UCSD-AML1 (cell line): ENCODE data around the gene PRRT1B.
A peak's percentile ranks its signal among the peaks of the same experiment; 100 is the strongest.

ENCODE experiments used
- DNase-seq: peaks from one replicate; lab custom pipeline; 2025; ENCODE audit not compliant: unreplicated experiment; lab: John Stamatoyannopoulos, UW

The PRRT1B gene

DNA sequence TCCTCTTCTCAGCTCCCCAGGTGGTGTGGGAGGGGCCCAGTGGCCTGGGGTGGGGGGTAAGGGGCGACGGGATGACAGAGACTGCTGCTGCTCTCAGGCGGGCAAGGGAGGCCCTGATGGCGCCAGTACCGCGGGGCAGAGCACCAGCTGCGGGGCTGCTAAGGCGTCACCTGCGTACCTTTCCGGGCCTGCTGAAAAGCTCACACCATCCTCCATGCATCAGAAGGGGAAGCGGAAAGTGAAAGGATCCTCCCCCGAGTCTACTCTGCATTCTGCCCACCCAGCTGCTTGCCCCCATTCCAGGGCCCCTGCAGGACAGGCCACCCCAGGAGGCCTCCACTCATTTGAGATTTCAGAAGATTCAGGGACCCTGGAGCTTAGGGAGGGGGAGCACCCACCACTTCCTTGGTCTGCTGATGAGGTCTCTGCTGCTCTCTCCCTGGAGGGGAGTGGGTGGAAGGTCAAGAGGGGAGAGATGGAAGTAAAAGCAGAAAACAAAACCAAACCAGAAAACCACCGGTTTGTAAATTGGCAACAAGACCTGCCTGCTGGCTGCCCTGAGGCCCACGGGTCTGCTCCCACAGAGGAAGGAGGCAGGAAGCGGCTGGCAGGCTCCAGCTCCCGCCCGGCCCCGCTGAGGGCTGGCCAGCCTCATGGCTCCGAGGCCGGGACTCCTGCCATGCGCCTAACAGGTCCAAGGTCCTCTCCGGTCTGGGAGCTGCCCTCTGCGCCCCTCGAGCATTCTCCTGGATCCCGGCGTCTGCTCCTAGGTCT, 33.6 kb downstream of the PRRT1B start:
- DNase-seq: peak; percentile 73

DNA sequence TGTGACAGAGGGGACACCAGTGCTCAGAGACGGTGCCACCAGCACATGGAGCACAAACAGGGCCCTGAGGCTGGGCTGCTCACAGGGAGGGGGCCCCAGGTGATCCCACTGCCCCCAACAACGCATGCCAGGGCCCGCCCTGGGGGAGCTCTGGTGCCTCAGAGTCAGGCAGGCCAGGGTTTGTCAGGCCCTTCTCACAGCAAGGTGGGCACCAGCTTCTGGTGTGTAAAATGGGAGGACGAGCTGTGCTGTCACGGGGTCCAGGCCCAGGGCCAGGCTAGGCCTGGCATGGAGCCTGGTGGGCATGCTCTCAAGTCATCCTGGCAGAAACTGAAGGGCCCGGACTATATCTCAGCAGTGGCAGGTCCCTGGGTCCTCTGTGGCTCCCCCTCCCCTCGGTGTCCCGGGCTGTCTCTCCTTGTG, 34.5 kb downstream of the PRRT1B start:
- DNase-seq: no peak

GRCh38 chr9:131580358-131580757, 35.0 kb downstream of the PRRT1B start:
- no peak for DNase-seq

DNA sequence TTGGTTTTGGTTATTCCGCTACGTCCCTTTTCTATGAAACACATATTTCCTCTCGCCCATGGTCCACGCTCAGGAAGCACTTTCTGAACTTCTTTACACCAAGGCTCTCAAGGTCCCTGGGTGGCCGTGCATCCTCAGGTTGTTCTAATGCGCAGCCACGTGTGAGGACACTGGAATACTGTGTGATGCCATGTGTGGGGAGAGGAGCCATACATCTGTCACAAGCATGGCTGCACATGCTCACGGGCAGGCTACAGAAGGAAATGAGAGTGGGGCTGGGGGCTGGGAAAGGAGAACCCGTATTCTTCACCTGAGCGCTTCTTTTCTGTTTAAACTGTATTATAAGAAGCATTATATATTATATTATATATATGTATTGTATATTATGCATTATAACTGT, 36.7 kb downstream of the PRRT1B start:
- DNase-seq: no peak

DNA sequence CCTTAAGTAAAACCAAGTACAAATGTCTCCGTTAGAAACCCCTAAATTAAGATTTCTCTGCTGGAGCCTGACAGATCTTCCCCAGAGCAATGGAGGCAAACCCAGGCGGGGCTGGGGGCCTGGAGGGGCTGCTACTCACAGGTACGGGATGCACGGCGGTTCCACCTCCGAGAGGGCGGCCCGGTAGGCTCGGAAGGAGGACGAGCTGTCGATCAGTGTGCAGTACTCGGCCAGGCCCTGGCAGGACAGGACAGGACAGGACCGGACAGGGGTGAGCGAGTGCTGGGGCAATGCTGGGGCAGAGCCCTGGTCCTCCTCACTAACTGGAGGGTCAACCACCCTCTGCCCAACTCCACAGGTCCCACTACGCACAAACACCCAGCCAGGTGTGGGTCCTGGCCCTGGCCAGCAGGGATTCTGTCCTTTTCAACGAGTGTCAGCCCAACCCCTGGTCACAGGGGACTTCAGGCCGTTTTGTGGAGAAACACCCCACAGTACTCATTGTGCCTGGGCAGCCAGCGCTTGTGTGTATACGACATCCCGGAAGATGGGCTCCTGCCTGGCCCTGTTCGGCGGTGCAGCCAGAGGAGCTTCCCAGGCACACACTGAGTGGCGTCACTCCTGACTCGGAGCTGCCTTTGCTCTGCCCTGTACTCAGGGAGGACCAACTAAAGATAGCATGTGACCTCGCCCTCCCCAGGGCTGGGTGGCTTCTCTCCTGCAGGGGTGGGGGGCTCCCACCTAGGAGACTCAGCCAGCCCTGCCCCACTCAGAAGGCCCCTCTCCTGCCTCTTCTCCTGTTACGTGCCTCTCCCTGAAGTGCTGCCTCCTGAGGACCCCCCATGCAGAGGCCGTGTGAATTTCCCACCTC, 37.4 kb downstream of the PRRT1B start:
- no peak for DNase-seq

GRCh38 chr9:131583337-131583645, 38.0 kb downstream of the PRRT1B start:
- DNase-seq: no peak

DNA sequence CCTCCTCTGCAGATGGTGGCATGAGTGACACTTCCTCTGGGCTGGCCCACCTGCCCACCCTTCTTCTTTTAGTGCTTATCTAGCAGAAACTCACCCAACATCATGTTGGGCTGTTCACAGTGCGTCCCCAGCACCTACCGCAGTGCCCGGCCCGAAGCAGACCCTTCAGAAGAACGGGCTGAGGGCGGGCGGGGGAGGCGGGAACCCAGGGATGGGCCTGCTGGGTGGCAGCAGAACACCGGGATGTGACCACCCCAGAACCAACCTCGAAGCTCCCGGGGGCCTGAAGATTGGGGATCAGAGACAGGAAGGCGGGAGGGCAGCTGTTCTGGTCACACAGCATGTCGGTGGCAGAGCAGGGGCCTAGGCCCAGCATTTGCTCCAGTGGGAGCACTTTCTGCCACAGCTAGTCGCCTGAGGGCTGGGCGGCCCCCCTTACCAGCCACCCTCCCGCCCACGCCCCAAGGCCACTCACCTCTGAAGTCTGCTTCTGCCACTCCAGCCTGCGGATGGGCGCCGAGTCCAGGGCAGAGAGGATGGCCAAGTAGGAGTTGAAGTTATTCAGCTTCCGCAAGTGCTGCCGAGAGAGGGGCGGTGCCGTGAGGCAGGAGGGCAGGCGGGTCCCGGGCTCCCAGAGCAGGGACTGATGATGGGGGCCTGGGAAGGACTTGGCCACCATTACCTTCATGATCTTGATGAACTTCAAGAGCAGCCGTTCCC, 38.7 kb downstream of the PRRT1B start:
- no peak for DNase-seq

- peak; percentile 55 for DNase-seq
Observed at GRCh38 chr9:131584858-131585257, 39.5 kb downstream of the PRRT1B start.

DNA sequence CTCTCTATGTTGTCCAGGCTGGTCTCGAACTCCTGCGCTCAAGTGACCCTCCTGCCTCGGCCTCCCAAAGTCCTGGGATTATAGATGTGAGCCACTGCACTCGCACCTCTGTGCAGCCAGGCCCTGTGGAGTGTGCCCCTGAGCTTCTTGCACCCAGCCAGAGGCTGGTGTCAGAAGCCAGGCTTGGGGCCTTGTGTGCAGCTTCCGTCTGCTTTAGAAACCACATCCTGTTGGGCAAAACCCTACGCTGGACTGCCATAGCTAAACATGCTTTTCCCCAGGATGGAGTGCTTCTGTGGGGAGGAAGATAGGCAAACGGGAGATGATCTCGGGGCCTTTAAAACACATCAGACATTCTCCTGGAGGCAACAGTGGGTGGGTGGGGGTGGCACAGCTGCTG, 40.1 kb downstream of the PRRT1B start:
- DNase-seq: peak; percentile 83

DNA sequence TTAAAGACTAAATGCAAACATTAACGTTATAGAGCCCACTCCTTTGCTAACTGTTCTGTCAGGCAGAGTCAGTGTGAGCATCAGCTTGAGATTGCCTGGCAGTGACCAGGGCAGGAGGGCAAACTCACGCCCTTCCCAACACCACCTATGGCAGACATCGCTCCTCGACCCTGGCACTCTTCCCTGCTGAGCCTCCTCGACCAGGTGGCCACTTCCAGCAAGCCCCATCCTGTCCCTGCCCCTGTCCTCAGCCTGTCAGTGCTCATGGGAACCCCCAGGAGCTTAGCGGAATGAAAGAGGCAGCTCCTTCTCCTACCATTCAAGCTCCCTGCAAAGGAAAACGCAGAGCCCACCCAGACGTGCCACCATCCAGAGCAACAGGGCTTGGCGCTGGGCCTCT, 42.0 kb downstream of the PRRT1B start:
- no peak for DNase-seq

GRCh38 chr9:131587906-131588305, 42.6 kb downstream of the PRRT1B start:
- no peak for DNase-seq

DNA sequence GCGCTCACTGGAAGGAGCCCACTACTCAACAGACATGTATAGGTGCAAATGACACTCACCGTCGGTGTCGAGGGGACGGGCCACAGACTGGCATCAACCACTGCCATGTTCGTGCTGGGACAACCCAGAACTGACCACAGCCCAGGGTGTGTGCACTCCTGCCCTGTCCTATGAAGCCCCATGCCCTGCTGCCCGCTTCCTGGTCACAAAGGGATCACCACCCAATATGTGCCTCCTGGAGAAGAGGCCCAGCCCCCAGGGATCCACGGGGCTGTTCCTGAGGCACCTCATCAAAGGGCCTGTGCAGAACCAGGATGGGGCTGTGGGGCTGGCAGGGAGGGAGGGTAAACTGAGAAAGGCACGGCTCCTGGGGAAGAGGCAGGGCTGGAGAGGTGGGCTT, 43.1 kb downstream of the PRRT1B start:
- no peak for DNase-seq

DNA sequence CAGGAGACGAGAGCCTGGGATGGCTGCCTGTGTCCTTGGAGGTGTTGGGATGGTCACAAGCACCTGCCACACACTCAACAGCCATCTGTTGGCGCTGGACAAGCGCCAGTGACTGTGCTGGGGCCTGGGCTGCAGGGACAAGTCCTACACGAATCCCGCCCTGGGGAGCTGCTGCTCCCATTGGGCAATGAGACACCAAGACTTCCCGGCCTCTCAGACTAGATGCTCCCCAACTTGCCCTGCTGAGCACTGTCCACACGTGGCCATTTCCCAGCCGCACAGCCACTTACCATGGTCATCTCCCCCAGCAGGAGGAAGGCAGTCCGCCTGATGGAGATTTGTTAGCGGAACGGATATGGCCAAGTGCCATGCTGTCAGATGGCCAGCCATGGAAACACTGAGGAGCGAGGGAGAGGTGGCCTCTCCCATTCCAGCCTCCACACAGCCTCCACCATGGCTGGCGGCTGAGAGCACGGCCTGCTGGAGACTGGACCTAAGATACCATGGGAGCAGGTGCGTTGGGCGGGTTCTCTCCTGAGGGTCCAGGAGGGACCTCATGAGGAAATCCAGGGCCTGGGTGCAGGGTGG, 43.9 kb downstream of the PRRT1B start:
- DNase-seq: no peak

GRCh38 chr9:131589993-131590392, 44.7 kb downstream of the PRRT1B start:
- no peak for DNase-seq

GRCh38 chr9:131590449-131590848, 45.1 kb downstream of the PRRT1B start:
- DNase-seq: peak; percentile 72

GRCh38 chr9:131590907-131591844, 45.9 kb downstream of the PRRT1B start:
- peak; percentile 84 for DNase-seq

GRCh38 chr9:131591845-131592208, 46.5 kb downstream of the PRRT1B start:
- no peak for DNase-seq

DNA sequence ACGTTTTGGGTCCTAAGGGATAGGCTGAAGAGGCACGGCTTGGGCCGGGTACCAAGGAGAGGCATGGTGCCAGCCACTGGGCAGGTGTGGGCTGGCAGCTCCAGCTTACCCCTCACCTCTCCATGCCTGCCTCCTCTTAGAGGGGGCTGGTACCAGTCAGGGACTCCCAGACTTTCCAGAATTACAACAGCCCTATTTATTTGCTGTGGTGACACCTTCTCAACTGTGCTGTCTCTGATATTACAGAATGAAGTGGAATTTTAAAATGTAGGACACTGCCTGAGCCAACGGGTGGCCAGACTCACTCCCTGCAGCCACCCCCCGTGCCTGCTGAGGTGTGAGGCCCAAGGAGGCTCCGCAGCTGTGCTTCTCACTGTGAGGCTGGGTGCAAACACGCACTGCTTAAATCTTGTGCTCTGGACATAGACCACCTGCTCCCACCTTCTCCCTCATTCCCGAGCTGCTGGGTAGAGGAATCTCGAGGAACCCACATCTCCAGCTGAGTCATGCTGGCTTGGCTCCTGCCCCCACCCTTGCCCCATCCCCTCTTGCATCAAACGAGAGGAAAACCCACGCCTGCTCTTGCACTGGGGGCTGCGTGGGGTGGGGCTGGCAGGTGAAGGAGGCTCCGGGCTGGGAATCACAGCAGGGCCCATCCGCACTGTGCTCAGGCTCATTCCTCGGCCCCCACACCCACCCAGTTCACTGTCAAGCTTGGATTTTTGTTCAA, 47.9 kb downstream of the PRRT1B start:
- no peak for DNase-seq

- DNase-seq: no peak
Observed at GRCh38 chr9:131593936-131594665, 48.8 kb downstream of the PRRT1B start.
